GM21737 (cell line): ENCODE data around the gene HNRNPLL.
"Not testable (repeated sequence)": the region's sequence is repeated elsewhere in the genome, so short reads cannot be mapped to it uniquely, and the experiment has no call there.

Experiments used
- ATAC-seq: cut with Tn5 transposase; IDR thresholded peaks from one replicate; pipeline ENCODE4 v1.9.1; 2021; ENCODE audit warnings: mild to moderate bottlenecking, moderate library complexity; ENCODE audit not compliant: unreplicated experiment

HNRNPLL gene

DNA sequence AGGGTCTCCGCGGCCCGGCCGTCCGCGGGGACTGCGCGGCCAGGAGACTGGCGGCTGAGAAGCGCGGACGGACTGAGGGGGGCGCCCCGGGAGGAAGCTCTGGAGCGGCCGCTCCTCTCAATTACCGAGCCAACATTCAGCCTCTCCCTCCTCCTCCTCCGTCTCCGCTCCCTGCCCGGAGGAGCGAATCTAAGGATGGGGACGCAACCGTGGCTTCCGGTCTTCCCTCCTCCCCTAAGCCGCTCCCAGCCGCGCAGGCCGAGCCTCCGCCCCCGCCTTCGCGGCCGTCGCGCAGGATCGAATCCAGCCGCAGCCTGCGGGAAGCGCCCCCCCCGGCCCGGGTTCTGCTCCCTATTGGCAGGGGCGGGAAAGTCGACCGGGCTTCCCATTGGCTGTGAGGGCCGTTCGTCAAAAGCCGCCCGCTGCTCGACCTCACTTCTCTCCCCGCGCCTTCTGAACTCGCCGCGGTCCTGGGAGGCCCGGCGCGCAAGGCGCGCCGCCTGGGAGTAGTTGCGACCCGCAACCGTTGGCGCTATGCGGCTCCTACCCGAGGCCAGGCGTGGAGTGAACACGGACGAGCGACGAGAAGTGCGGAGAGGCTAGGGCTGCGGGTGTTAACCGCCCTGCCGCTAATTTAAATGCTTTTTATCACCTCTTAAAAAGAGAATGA is at the start of gene HNRNPLL:
TSS of gene HNRNPLL (minus strand) at position 197 of the 670 bp plus-strand sequence. CDS start 302 bp downstream, outside the sequence.
- peak; percentile 64 for ATAC-seq

DNA sequence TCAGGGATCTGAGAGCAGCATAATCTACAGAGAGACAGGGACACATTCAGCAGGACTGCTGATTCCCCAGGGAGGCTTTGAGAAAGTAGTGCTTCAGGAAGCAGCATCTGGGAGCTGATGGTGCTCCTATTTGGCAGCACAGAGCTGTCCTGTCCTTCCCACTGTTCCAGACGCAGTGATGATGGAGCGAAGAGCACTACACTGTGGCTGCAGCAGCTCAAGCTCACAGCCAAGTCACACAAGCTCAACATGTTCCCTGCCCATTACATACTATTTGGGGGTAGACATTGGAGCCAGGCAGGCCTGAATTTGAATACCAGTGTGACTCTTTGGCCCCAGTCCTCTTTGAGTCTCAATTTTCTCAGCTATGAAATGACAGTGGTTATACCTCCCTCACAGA is 48.0 kb upstream of the HNRNPLL start:
- no peak for ATAC-seq

DNA sequence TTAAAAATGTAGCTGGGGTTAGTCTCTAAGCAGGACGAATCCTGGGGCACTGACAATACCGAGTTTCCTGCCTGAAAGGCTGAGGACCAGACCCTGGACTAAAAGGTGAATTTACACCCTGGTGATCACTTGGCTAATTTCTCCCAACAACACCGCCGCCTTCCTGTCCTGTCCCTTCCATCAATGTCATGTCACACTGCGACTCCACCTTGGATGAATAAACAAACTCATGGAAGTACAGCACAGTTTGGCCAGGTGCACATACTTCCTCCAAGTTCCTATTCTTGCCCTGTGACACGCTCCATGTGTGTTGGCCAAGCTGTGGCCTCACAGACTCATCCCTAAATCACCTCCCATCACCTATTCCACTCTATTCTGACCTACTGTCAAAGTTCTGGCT is 47.3 kb upstream of the HNRNPLL start:
- no peak for ATAC-seq

DNA sequence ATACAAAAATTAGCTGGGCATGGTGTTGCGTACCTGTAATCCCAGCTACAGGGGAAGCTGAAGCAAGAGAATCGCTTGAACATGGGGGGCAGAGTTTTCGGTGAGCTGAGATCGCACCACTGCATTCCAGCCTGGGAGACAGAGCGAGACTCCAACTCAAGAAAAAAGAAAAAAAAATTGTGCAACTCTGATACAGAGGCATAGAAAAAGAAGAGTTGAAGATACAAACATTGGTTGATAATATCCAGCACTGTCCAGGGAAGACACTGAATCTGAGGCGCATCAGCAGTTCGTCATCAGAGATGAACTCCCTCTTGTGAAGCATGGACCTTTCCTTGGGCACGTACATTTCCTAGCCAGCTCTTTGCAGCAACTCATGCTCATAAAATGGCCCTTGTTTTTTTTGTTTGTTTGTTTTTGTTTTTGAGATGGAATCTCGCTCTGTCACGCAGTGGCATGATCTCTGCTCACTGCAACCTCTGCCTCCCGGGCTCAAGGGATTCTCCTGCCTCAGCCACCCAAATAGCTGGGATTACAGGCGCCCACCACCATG is 46.5 kb upstream of the HNRNPLL start:
- ATAC-seq = no peak

DNA sequence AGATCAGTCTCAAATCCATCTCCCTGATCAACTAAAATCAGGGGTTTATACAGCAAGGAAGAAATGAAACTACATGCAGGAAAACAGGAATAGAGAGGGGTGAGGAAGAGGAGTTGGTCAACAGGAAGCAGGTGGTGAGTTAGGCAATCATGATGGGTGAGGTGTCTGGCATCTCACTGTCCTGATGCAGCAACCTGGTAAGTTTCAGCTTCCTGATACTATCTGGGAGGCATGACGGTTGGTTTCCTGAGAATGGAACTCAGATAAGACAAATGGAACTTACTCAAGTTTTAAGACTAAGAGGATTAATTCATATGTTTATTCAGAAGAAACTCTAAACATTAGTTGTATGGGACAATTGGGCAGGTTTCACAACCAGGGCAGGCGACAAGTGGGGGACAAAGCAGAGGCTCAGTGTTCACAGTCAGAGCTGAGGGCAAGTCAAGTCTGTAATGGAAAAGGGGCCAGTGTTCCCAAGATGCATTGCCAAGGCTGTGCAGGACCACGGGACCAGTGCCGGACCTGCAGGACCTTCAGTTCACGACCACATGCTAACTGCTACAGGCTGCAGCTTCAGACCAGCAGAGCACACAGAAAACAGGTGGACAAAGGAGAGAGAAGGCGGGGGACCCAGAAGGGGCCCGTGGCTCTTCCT is 45.5 kb upstream of the HNRNPLL start:
- no peak for ATAC-seq

DNA sequence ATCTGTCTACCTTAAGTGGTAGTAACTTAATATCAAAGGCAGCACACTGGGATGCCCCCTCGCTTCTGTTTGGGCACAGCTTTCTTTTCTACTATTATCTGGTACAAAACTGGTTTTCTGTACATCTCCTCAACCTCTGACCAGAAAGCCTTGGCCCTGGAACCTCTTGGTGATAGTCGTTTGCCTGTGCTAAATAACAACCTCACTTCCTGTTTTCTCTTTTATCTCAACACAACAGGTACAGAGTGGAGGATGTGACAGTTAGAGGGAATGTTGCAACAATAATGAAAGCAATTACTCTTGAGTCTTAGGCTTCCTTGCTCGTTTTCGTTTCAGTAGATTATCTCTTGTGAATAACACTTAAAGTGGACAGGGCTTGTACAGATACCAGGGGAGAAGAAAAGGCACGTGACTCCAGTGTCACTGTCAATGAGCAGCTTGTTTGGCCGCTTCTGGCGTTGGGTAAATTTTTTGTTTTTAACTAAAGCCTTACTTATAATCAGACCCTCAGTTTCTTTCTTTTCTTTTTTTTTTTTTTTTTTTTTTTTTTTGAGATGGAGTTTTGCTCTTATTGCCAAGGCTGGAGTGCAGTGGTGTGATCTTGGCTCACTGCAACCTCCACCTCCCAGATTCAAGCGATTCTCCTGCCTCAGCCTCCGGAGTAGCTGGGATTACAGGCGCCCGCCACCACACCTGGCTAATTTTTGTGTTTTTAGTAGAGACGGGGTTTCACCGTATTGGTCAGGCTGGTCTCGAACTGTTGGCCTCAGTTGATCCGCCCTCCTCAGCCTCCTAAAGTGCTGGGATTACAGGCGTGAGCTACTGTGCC is 41.2 kb upstream of the HNRNPLL start:
- ATAC-seq = not testable (repeated sequence)

DNA sequence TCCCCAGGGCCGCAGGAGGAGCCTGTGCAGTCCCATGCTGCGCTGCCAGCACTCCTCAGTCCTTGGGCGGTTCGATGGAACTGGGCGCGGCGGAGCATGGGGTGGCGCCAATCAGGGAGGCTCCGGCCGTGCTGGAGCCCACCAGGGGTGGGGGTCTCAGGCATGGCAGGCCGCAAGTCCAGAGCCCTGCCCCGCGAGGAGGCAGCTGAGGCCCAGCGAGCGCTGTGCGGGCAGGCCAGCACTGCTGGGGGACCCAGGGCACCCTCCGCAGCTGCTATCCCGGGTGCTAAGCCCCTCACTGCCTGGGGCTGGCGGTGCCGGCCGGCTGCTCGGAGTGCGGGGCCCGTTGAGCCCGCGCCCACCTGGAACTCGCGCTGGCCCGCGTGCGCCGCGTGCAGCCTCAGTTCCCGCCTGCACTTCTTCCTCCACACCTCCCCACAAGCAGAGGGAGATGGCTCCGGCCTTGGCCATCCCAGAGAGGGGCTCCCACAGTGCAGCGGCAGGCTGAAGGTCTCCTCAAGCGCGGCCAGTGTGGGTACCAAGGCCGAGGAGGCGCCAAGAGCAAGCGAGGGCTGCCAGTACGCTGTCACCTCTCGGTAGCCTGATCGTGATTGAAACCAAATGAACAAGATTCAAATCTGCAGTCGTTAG is 40.4 kb upstream of the HNRNPLL start:
- ATAC-seq = no peak

DNA sequence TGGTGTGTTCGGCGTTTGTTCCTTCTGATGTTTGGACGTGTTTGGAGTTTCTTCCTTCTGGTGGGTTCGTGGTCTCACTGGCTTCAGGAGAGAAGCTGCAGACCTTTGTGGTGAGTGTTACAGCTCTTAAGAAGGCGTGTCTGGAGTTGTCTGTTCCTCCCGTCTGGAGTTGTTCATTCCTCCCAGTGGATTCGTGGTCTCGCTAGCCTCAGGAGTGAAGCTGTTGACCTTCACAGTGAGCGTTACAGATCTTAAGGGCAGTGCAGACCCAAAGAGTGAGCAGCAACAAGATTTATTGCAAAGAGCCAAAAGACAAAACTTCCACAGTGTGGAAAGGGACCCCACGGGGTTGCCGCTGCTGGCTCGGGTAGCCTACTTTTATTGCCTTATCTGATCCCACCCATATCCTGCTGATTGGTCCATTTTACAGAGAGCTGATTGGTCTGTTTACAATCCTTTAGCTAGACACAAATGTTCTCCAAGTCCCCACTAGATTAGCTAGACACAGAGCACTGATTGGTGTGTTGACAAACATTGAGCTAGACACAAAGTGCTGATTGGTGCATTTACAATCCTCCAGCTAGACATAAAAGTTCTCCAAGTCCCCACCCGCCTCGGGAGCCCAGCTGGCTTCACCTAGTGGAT is 39.8 kb upstream of the HNRNPLL start:
- ATAC-seq = not testable (repeated sequence)

DNA sequence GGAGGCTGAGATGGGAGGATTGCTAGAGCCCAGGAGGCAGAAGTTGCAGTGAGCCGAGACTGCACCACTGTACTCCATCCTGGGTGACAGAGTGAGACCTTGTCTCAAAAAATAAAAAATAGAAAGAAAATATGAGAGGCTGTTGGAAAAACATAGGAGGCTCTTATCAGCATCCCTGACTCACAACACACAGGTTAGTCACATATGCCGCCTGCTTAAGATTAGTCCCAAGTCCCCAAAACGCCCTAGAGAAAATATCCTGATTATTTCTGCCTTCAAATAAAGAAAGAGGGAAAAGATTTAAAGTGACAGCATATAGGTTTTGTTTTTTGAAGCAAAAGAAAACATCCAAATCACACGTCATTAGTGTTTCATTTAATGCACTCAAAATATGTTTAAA is 33.3 kb upstream of the HNRNPLL start:
- no peak for ATAC-seq

DNA sequence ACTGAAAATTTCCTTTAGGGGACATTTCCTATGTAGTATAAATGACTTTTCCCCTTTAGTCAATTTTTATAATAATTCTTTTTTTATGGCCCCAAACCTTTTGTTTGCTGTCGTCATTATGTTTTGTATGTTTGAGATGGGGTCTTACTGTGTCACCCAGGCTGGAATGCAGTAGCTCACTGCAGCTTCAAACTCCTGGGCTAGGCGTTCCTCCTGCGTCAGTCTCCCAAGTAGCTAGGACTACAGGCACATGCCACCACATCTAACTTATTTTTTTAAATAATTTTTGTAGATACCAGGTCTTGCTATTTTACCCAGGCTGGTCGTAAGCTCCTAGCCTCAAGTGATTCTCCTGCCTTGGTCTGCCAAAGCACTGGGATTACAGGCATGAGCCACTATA is 32.4 kb upstream of the HNRNPLL start:
- no peak for ATAC-seq

DNA sequence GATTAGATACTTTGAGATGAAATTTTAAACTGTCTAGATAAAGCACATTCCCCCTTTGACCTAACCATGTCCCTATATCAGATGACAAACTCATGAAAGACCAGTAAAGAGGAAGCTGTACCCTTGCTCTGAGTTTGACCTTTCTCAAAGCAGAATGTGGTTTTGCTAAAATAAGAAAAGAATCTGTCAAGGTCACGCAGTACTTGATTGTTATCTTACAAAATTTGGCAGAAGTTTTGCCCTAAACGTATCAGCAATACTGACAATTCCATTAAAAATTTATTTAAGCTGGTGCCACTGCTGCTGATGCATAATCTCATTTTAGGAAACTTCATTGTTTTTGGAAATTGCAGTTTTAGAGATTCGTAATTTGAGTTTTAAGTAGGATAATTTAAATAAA is 32.0 kb upstream of the HNRNPLL start:
- ATAC-seq = peak; percentile 83

DNA sequence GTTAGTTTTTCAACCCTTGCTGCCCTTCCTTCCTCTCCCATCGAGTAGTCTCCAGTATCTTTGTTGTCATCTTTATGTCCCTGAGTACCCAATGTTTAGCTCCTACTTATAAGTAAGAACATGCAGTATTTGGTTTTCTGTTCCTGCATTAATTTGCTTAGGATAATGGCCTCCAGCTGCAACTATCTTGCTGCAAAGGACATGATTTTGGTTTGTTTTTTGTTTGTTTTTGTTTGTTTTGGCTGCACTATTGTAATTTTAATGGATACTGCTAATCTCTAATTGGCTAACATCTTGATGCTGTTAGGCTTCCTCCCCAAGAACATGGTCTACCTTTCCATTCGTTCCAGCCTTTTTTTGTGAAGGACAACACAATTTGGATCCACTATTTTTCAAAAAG is 31.2 kb upstream of the HNRNPLL start:
- no peak for ATAC-seq

DNA sequence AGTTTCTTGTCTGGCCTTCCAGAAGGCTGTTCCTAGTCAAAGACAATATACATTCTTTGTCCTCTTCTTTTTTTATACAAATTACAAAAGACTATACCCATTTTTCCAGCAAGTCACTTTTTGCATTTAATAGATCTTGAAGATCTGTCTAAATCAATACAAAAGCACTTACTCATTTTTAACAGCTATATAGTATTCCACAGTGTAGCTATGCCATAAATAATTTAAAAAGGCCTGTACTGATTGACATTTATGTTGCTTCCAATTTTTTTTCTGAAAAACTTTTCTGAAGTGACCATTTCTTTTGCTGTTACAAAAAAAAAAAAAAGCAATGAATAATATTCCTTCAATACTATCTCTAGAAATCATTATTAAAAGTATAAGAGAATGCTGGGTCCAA is 30.3 kb upstream of the HNRNPLL start:
- no peak for ATAC-seq

DNA sequence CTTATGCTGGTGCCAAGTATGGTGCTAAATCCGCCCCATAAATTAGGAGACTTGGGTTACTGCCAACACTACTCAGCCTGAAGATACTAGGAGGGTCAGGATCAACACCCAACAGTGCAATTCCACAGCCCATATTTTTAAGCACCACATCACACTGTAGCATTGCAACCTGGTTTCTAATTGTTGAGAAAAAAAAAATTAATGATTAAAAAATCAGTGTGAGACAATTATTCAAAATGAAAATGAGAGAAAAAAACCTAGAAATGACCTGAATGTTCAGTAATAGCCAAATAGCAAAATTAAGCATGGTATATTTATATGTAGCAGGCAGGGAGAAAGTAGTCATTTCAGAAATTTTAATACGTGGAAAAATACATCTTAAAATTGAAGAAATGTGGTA is 29.2 kb upstream of the HNRNPLL start:
- no peak for ATAC-seq

DNA sequence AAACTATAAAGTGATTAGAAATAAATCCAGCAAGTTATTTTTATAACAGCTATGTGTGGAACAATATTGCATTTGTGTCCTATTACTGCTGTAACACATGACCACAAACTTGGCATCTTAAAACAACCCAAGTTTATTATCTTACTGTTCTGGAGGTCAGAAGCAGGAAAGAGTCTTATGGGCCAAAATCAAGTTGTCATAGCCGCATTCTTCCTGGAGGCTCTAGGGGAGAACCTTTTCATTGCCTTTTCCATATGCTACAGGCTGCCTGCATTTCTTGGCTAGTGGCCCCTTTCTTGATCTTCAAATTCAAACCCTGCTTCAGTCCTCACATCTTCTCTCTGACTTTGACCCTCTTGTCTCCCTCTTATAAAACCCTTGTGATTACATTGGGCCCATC is 27.0 kb upstream of the HNRNPLL start:
- no peak for ATAC-seq

DNA sequence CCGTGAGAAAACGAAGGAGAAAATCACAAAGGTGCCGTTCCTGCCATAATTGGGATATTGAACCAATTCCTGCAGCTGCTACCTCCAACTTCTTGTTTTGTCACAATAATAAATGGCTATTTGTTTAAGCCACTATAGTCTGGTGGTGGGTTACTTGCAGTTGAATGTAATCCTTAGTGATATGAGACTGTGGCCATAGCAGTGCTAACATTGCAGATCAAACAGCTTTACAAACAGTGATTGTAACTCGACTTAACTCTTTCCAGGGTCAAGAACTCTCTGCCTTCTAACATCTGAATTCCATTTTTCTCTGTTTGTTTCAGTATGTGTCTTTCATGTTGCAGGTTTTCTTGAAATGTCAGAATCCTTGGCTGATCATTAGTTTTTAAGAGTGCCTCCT is 24.7 kb upstream of the HNRNPLL start:
- no peak for ATAC-seq

DNA sequence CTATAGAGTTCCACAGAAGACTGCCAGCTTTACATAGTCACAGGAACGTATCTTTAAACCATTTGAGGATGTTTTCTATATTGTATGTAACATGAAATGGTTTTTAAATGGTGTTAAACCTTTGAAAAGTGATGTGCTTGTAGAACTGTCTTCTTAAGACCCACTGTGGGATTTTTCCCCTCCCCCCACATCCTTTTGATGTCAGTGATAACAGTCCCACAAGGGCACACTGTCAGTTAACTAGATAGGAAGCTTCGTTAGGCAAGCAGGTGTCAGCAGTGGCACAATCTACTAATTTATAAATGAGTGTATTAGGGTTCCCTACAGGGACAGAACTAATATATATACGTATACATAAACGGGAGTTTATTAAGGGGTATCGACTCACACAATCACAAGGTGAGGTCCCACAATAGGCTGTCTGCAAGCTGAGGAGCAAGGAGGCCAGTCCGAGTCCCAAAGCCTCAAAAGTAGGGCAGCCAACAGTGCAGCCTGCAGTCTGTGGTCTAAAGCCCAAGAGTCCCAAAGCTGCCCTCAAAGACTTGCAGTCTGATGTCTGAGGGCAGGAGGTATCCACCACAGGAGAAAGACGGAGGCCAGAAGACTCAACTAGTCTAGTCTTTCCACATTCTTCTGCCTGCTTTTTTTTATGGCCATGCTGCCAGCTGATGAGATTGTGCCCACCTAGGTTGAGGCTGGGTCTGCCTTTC is 23.8 kb upstream of the HNRNPLL start:
- no peak for ATAC-seq

DNA sequence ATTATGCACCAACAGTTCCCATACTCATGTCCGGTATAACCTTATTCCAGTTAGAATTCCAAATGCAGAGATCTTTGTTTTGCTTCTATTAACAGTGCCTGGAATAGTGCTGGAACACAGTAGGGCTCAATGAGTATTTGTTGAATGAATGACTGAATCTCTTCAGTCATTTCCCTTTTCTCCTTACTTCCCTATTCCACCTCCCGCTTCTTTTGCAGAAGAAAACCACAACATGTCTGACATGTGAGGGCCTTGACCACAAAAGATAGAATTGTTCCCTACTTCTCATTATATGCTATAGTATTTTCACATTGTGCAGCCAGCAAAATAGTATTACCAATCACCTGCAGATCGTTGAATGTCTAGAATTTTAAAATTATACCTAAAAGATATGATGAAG is 19.5 kb upstream of the HNRNPLL start:
- ATAC-seq = no peak

DNA sequence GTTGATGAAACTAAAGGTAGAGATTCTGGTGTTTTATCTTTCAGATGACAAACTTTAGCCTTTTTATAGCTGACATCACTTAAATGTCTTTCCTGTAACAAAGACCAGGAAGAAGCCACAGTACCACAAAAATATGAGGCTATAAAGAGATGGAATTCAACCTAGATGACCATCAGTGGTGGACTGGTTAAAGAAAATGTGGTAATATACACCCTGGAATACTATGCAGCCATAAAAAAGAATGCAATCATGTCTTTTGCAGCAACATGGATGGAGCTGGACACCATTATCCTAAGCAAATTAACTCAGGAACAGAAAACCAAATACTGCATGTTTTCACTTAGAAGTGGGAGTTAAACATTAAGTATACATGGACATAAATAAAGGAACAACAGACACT is 18.3 kb upstream of the HNRNPLL start:
- no peak for ATAC-seq
